Measurements from ENCODE around the gene TXK.

- TF ChIP-seq CTCF (IDR thresholded peaks at IDR 0.05; ENCODE audit: low read depth, low read length), result no peak
- no peak for TF ChIP-seq MAX (IDR thresholded peaks at IDR 0.05; ENCODE audit: low read depth, low read length)
- no peak for TF ChIP-seq POLR2A (IDR thresholded peaks at IDR 0.05; ENCODE audit: extremely low read depth, insufficient read length)
- no peak for TF ChIP-seq MYC (IDR thresholded peaks at IDR 0.05; ENCODE audit: low read depth, low read length)
These were observed 55.6 kb downstream of the TXK start for GRCh38 chr4:48078425-48078824.
